HG03571 (cell line): ENCODE results near the gene TIMM44.
"Not testable (repeated sequence)": the region's sequence is repeated elsewhere in the genome, so short reads cannot be mapped to it uniquely, and the experiment has no call there.

Source experiments
- ATAC-seq: cut with Tn5 transposase; IDR thresholded peaks from one replicate; pipeline ENCODE4 v1.9.1; 2021; ENCODE audit not compliant: unreplicated experiment

TIMM44 gene

GRCh38 chr19:7953060-7953459, 9.6 kb upstream of the TIMM44 start:
- no peak for ATAC-seq

DNA sequence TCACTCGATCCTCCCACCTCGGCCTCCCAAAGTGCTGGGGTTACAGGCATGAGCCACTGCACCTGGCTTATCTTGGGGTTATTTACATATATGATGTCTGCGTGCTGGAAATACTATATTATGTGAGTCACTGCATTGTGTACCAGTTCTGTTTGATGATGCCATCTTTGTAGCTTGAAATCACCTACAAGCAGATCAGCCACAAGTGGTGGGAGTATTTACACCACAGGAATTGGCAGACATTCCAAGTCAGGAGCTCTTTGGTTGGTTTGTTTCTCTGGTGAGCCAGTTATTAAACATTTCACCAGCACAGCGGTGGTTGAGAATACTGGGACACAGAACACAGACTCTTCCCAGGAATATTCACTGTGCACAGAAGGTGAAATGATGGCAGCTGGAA, 4.5 kb upstream of the TIMM44 start:
- no peak for ATAC-seq

DNA sequence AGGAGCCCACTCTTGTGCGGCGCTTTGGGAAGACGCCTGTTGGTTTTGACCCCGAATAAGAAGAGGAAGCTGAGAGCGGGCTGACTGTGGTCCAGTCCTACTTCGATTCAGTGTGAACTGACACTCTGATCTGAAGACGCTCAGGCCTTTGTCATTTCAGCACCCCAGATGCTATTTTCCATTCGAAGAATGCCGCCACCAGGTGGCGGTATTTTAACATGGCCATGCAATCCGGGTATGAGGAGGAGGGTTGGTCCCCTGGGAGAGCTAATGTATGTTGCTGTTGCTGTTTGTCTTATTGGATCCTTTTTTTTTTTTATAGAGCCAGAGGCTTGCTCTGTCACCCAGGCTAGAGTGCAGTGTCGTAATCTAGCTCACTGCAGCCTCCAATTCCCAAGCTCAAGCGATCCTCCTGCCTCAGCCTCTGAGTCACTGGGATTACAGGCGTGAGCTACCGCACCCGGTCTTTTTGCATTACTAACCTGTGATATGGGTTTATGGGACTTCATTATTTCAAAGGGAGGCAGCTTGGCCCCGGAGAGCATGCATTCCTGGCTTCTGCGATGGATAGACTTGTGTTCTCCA, 803 bp upstream of the TIMM44 start:
- peak; percentile 33 for ATAC-seq

DNA sequence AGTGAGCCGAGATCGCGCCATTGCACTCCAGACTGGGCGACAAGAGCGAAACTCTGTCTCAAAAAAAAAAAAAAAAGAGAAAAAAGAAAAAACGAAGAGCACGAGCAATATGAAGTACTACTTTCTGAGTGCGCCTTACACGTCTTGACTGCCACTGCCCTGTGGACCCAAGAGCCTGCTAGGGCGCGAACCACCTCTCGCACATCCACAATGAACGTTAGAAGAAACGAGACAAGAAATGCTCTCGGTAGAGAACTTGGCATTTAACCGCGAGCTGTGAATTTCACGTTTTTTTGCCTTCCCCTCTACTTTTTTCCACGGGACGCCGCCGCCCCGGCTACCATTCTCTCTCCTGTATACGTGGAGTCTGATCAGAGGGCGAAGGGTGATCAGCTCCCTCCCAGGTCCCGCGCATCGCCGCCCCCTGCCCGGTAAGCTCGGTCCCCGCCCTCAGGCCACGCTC, 454 bp downstream of the TIMM44 start:
- ATAC-seq = no peak

GRCh38 chr19:7941895-7942596, 1.4 kb downstream of the TIMM44 start:
- ATAC-seq = no peak

GRCh38 chr19:7940841-7941240, 2.6 kb downstream of the TIMM44 start:
- ATAC-seq = no peak

DNA sequence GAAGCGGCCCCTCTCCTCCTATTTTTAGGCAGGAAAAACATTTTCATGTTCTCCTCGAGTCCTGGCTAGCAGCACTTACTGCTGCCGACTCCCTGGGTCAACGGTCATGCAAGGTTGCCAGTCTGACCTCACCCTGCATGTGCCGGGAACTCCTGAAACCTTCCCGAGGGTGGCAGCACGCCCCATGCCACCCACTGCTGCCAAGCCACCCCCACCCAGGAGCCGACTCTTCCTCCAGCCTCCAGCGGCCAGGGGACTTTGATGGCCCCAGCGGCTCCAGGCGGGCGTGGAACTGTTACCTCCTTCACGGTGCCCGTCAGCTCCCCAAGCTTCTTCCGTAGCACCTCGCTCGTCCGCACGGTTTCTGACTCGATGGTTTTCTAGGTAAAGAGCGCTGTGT, 8.7 kb downstream of the TIMM44 start:
- ATAC-seq = no peak

DNA sequence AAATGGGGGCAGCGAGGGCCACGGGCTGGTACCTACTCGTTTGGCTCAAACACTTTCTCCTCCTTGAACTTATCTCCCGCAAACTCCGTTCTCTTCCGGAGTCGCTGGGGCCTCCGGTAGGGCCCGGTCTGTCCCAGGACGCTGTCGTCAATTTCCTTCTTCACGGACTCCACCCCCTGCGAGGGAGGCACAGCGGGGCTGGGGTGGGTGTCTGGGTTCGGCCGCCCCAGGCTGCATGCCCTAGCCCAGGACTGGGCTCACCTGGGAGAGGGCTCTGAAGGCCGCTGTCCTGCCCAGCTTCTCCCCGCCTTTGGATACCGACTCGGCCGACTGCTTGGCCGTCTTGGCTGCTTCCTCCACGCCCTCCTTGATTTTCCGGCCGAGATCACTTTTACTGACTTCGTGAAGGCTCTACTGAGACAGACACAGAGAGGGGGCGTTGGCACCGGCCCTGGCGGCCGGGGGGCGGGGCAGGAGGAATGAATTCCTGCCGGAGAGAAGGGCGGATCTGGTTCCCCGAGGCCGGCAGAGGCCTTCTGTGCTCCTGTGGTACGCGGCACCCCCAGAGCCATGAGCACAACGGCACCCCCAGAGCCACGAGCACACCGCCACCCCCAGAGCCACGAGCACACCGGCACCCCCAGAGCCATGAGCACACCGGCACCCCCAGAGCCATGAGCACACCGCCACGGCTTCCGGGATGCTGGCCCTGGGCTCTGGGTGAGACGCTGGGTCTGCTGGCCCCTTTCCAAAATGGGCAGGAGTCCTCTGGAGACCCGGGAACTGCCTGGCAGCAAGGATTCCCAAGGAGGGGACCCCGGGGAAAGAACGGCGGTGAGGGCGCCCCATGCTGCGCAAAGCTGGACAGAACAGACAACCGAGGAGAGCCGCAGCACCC, 9.4 kb downstream of the TIMM44 start:
- no peak for ATAC-seq

DNA sequence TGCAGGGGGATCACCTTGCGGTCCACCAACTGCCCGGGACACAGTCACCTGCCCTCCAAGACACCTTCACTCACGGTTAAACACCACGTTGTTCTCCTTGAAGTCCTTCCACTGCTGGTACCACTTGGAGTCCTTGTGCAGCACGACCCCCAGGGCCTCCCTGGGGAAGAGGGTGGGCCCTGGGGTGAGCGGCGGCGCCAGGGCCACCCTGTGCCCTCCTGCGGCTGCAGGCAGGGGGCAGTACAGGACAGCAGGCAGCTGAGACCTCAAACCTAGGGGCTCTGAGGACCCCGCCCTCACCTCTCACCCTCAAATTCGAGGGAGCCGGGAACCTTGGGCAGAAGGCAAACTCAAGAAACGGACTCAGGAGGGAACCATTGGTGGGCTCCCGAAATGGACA, 10.1 kb downstream of the TIMM44 start:
- ATAC-seq = no peak

- ATAC-seq = no peak
Measured at GRCh38 chr19:7932930-7933300, 10.6 kb downstream of the TIMM44 start.

- ATAC-seq = no peak
Measured at GRCh38 chr19:7932276-7932929, 11.1 kb downstream of the TIMM44 start.

DNA sequence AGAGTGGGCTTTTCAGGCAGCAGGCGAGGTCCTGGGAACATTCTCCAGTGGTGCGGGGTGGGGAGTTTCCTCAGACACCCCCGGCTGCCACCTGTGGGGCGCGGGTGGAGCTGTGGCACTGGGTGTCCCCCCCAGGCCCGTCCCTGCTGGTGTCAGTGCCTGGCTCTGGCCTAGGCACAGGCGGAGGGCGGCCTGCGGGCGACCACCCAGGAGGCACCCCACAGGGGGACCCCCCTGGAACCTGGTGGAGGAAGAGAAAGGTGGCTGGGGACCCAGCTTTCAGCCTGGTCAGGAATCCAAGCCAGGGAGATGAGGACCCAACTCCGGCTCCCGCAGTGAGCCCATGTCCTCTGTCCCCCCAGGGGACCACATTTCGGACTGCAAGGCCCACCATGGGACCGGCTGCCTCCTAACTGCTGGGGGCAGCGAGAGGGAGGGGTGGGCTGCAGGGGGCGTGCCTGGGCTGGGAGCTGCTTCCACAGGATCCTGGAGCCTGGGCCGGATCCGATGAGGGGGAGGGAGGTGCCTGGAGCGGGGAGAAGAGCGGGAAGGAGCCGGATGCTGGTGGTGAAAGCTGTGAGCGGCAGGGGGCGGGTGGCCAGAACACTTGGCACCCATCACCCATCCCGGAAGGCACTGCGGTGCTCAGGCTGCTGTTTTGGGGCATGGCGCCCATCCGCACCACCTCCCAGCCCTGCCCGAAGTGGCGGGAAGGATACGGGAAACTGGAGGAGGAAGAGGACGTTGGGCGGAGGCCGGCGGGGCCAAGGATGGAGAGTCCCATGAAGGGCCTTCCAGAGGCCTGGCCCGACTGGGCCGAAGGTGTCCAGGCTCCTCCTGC, 12.0 kb downstream of the TIMM44 start:
- ATAC-seq = no peak

DNA sequence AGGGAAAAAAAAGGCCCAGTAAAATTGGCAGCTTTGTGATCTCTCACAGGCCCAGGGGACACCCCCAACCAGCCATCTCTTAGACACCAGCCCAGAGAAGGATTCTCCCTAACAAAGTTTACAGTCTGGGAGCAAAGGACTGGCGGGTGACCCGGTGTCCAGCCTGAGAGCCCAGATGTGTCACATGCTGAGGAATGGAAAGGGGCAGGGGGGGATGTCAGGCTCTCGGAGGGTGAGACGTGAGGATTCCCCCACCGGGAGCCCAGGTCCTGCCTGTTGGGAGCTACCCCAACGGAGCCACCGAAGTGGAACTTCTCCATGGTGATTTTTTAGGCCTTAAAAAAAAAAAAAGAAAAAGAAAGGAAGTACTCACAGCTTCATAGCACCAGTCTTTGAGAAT, 12.7 kb downstream of the TIMM44 start:
- no peak for ATAC-seq

- ATAC-seq = not testable (repeated sequence)
Measured at GRCh38 chr19:7930030-7930429, 13.4 kb downstream of the TIMM44 start.

GRCh38 chr19:7928741-7929701, 14.4 kb downstream of the TIMM44 start:
- ATAC-seq = no peak

GRCh38 chr19:7928334-7928706, 15.1 kb downstream of the TIMM44 start:
- no peak for ATAC-seq

DNA sequence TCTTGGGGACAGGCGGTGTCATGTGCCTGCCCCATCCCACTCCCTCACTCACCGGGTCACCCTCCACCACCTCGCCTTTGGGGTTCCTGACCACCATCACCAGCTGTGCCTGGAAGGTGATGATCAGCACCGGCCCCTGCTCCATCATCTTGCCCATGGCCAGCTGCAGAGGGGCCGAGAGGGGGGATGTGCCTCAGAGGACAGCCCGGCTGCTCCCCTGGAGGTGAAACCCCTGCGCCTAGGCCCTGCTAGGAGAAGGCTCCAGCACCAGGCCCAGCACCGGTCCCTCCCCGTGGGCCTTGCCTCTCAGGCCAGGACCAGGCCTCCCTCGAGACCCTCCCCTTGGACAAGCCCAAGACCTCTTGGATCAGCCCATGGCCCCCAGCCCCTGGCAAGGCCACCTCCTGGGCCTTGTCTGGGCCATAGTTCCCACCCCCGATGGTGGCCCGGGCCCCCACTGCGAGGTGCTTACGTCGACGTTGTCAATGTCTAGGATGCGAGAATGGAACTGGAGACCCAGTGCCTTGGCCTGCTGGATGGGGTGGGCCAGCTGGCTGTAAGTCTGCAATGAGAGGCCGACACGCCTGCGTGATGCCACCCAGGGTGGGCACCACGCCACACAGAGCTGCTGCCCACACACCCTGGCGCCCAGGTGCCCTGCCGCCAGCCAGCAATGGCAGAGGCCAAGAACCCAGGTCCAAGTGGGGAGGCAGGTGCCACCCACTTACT, 15.7 kb downstream of the TIMM44 start:
- ATAC-seq = no peak

DNA sequence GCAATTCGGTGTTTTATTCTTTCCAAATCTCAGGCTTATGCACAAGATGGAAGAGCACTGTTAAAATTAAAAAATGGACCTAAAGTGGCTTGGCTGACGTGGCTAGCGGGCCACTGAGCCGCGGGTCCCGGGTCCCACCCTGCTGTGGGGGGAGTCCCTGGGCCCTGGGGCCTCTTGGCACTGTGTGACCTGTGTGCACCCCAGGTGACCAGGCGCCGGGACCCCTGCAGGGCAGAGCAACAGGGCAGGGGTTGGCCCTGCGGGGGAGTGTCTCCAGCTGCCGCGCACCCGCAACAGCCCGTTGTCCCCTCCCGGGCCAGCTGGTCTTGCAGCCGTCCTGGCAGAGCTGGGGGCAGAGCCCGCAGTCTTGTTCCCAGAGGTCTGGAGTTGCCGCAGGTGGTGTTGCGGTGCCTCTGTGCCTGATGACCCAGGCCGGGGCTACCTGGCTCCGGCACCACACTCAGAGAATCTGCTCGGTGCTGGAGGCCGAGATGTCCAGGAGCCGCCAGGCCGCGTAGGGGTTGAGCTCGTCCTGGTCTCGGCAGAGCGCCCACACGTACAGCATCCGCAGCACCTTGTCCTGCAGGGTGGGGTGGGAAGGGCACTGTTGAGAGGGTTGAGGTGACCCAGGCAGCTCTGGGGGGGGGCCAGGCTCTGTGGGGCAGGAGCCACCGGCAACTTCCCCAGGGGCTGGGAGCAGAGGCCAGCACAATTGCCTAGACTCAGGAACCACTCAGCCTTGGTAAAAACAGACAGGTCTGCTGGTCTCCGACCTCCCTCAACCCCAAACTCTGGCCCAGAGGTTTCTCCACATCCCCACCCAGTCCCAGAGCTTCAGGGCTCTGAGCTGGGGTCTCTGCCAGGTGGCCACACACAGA, 16.5 kb downstream of the TIMM44 start:
- ATAC-seq = no peak
